ENCODE measurements around the gene GALNT5. TPM values are rescaled to one million over a fixed set of nuclear protein-coding genes. Genes with fewer than 3 reads are reported as not detected.

The GALNT5 gene
- total RNA-seq, 1 experiment from 2014 or later, result 0.08 TPM

GRCh38 chr2:157290525-157290924 lies 33.0 kb downstream of the GALNT5 start:
- BruUV-seq (replicated peaks), result no TSS peak
- ChIA-PET POLR2A (no interaction called here), CTCF (no interaction called here)
- Histone ChIP-seq H3K9me3 (ENCODE audit: control insufficient read depth, insufficient read depth, low read depth, low read length) (no peaks in the 10 kb centered on the region), H3K4me1 (ENCODE audit: control insufficient read depth, insufficient read depth, low read length) (no peaks in the 10 kb centered on the region), H3K27me3 (ENCODE audit: control insufficient read depth, insufficient read depth, low read length) (no peaks in the 10 kb centered on the region), H3K27ac (ENCODE audit: low read length) (no peak overlapping the region), H3K4me3 (ENCODE audit: low read depth in 2 of 2, low read length in 2 of 2) (no peak overlapping the region), H3K36me3 (ENCODE audit: control insufficient read depth, insufficient read depth, low read length) (no peaks in the 10 kb centered on the region)
- in situ Hi-C loops (cut with HindIII; ENCODE audit: low pct_unique_long_range_greater_than_20kb, low sequenced_read_pairs) (no loop called here), intact Hi-C loops (cut with micrococcal nuclease; ENCODE audit: unreplicated experiment) (no loop called here)
- ATAC-seq (no peak), DNase-seq (ENCODE audit: low read depth, low spot score) (no peak)
- TF ChIP-seq TCF7L2 (IDR thresholded peaks at IDR 0.05; ENCODE audit: low read depth, low read length), result no peak
- no peak for TF ChIP-seq CTCF (IDR thresholded peaks at IDR 0.05)
- no peak for TF ChIP-seq POLR2AphosphoS5 (IDR thresholded peaks at IDR 0.05; ENCODE audit: low read depth, low read length)
- TF ChIP-seq REST (IDR thresholded peaks at IDR 0.05; ENCODE audit: insufficient read depth in 1 of 2, low read depth in 2 of 2, low read length in 1 of 2), result no peak
- TF ChIP-seq SIN3A (IDR thresholded peaks at IDR 0.05; ENCODE audit: borderline replicate concordance, insufficient read depth, low read depth, low read length), result no peak

GRCh38 chr2:157291018-157291417 lies 33.5 kb downstream of the GALNT5 start:
- in situ Hi-C loops (cut with HindIII; ENCODE audit: low pct_unique_long_range_greater_than_20kb, low sequenced_read_pairs) (no loop called here), intact Hi-C loops (cut with micrococcal nuclease; ENCODE audit: unreplicated experiment) (no loop called here)
- CTCF ChIA-PET, result no interaction called here
- POLR2A ChIA-PET, result no interaction called here
- ATAC-seq (no peak), DNase-seq (ENCODE audit: low read depth, low spot score) (no peak)
- Histone ChIP-seq H3K27ac (ENCODE audit: low read length) (no peak overlapping the region), H3K4me3 (ENCODE audit: low read depth in 2 of 2, low read length in 2 of 2) (no peak overlapping the region), H3K4me1 (ENCODE audit: control insufficient read depth, insufficient read depth, low read length) (no peaks in the 10 kb centered on the region), H3K9me3 (ENCODE audit: control insufficient read depth, insufficient read depth, low read depth, low read length) (no peaks in the 10 kb centered on the region), H3K36me3 (ENCODE audit: control insufficient read depth, insufficient read depth, low read length) (no peaks in the 10 kb centered on the region), H3K27me3 (ENCODE audit: control insufficient read depth, insufficient read depth, low read length) (no peaks in the 10 kb centered on the region)
- TF ChIP-seq SIN3A (IDR thresholded peaks at IDR 0.05; ENCODE audit: borderline replicate concordance, insufficient read depth, low read depth, low read length), result no peak
- TF ChIP-seq TCF7L2 (IDR thresholded peaks at IDR 0.05; ENCODE audit: low read depth, low read length), result no peak
- no peak for TF ChIP-seq REST (IDR thresholded peaks at IDR 0.05; ENCODE audit: insufficient read depth in 1 of 2, low read depth in 2 of 2, low read length in 1 of 2)
- no peak for TF ChIP-seq CTCF (IDR thresholded peaks at IDR 0.05)
- no peak for TF ChIP-seq POLR2AphosphoS5 (IDR thresholded peaks at IDR 0.05; ENCODE audit: low read depth, low read length)
- no TSS peak for BruUV-seq (replicated peaks)

Data from Panc1 (cell line).